HepG2 (cell line): ENCODE data around the gene HCRT. TPM values are rescaled to one million over a fixed set of nuclear protein-coding genes. Genes with fewer than 3 reads are reported as not detected.

Experiments used
- ATF7 ChIP-seq, 2 experiments: fragments of 450-650 bp in 1 of 2; sonication (generic) in 1 of 2; formaldehyde crosslinking in 1 of 2; IDR thresholded peaks; 2 replicates each; pipeline versions ENCODE4 v1.4.0 to v1.6.1; 2016 to 2020; ENCODE audit warnings: antibody characterized with exemption in 1 of 2, mild to moderate bottlenecking in 1 of 2, missing genetic modification reagents in 1 of 2
- HDAC1 ChIP-seq: sonication (generic); formaldehyde crosslinking; IDR thresholded peaks from 2 replicates; pipeline ENCODE4 v1.5.1; 2020; ENCODE audit warnings: mild to moderate bottlenecking, missing genetic modification reagents
- HHEX ChIP-seq: IDR thresholded peaks from 2 replicates; pipeline ENCODE4 v1.6.1; 2016; ENCODE audit warnings: control low read depth
- HNF4G ChIP-seq, 2 experiments: sonication (generic) in 1 of 2; formaldehyde crosslinking in 1 of 2; IDR thresholded peaks; 2 replicates each; pipeline versions ENCODE4 v1.4.0 to v1.6.1; 2011 to 2020; ENCODE audit warnings: borderline replicate concordance in 2 of 2, low read depth in 2 of 2, mild to moderate bottlenecking in 2 of 2, low read length in 1 of 2, missing genetic modification reagents in 1 of 2, moderate library complexity in 1 of 2
- HOXA5 ChIP-seq: sonication (generic); formaldehyde crosslinking; IDR thresholded peaks from 2 replicates; pipeline ENCODE4 v1.4.0; 2020; ENCODE audit warnings: missing genetic modification reagents
- KDM1A ChIP-seq: IDR thresholded peaks from 2 replicates; pipeline ENCODE4 v1.6.1; 2016; ENCODE audit warnings: missing compliant biosample characterization
- SALL2 ChIP-seq: sonication (generic); formaldehyde crosslinking; IDR thresholded peaks from 2 replicates; pipeline ENCODE4 v1.8.1; 2023; ENCODE audit warnings: mild to moderate bottlenecking, missing genetic modification reagents, inconsistent platforms
- SAP130 ChIP-seq: IDR thresholded peaks from 2 replicates; pipeline ENCODE4 v1.6.1; 2016; ENCODE audit warnings: low read depth
- SIX1 ChIP-seq: sonication (generic); formaldehyde crosslinking; IDR thresholded peaks from 2 replicates; pipeline ENCODE4 v1.4.0; 2020; ENCODE audit warnings: missing genetic modification reagents, borderline replicate concordance
- SRSF9 ChIP-seq: fragments of 200-400 bp; formaldehyde crosslinking; IDR thresholded peaks from 2 replicates; pipeline ENCODE4 v1.6.1; 2018; ENCODE audit warnings: borderline replicate concordance, mild to moderate bottlenecking, low read depth, low read length; ENCODE audit not compliant: insufficient read depth, poor library complexity, severe bottlenecking
- SRY ChIP-seq: sonication (generic); formaldehyde crosslinking; IDR thresholded peaks from 2 replicates; pipeline ENCODE4 v1.8.0; 2022; ENCODE audit warnings: mild to moderate bottlenecking, missing genetic modification reagents
- TOE1 ChIP-seq: sonication (generic); formaldehyde crosslinking; IDR thresholded peaks from 2 replicates; pipeline ENCODE4 v1.4.0; 2020; ENCODE audit warnings: mild to moderate bottlenecking, missing genetic modification reagents
- XBP1 ChIP-seq: sonication (generic); formaldehyde crosslinking; IDR thresholded peaks from 2 replicates; pipeline ENCODE4 v1.5.0; 2020; ENCODE audit warnings: missing genetic modification reagents
- ZFP36 ChIP-seq: fragments of 150-350 bp; IDR thresholded peaks from 2 replicates; pipeline ENCODE4 v1.6.1; 2018; ENCODE audit warnings: borderline replicate concordance, low read length, low read depth; ENCODE audit not compliant: partially characterized antibody
- ZNF253 ChIP-seq: sonication (generic); formaldehyde crosslinking; IDR thresholded peaks from 2 replicates; pipeline ENCODE4 v1.8.0; 2022; ENCODE audit warnings: mild to moderate bottlenecking, missing genetic modification reagents, borderline replicate concordance
- ZNF430 ChIP-seq: sonication (generic); formaldehyde crosslinking; IDR thresholded peaks from 2 replicates; pipeline ENCODE4 v1.9.0; 2021; ENCODE audit warnings: mild to moderate bottlenecking, missing genetic modification reagents
- ZNF615 ChIP-seq: sonication (generic); formaldehyde crosslinking; IDR thresholded peaks from 2 replicates; pipeline ENCODE4 v1.5.0; 2020; ENCODE audit warnings: mild to moderate bottlenecking, missing genetic modification reagents, borderline replicate concordance
- ZNF768 ChIP-seq: sonication (generic); formaldehyde crosslinking; IDR thresholded peaks from 2 replicates; pipeline ENCODE4 v1.4.0; 2020; ENCODE audit warnings: missing genetic modification reagents
- polyA plus RNA-seq, 8 experiments: library from polyadenylated mRNA; depleted of rRNA in 3 of 8; stranded (reverse) in 7 of 8; unstranded in 1 of 8; fragments of >200 nt; fragmentation: Illumina TruSeq in 4 of 8; extraction: Trizol in 4 of 8; gene quantifications; 2 replicates each; pipeline versions ENCODE4 v1.2.1 to v1.2.3, GENCODE V29; 2011 to 2016; ENCODE audit warnings: low read depth in 4 of 8, missing spikeins in 1 of 8, mixed read lengths in 1 of 8; ENCODE audit not compliant: insufficient read depth in 1 of 8
- total RNA-seq, 5 experiments: library from RNA; depleted of rRNA; stranded (reverse); fragments of >200 nt; fragmentation: Illumina TruSeq; extraction: Trizol; gene quantifications; 2 replicates each; pipeline ENCODE4 v1.2.3, GENCODE V29; 2016; ENCODE audit warnings: low read depth in 1 of 5
- TF ChIP-seq, protein P1 (sequence below): sonication (generic); formaldehyde crosslinking; IDR thresholded peaks from 2 replicates; pipeline ENCODE4 v1.8.0; 2022; ENCODE audit warnings: missing genetic modification reagents, mild to moderate bottlenecking, moderate library complexity, borderline replicate concordance
- TF ChIP-seq, protein P2 (sequence below): sonication (generic); formaldehyde crosslinking; IDR thresholded peaks from 2 replicates; pipeline ENCODE4 v1.4.0; 2020; ENCODE audit warnings: mild to moderate bottlenecking, low read depth, missing genetic modification reagents
- TF ChIP-seq, protein P3 (sequence below): IDR thresholded peaks from 2 replicates; pipeline ENCODE4 v1.6.1; 2016; ENCODE audit warnings: missing genetic modification reagents, missing compliant biosample characterization
- TF ChIP-seq, protein P4 (sequence below), 2 experiments: IDR thresholded peaks; 2 replicates each; pipeline ENCODE4 v1.6.1; 2011 to 2012; ENCODE audit warnings: low read length in 2 of 2, borderline replicate concordance in 1 of 2, low read depth in 1 of 2, mild to moderate bottlenecking in 1 of 2, moderate library complexity in 1 of 2

HCRT gene
- total and polyA plus RNA-seq, 2 of the 13 experiments (the other 11 are each of a cell fraction or from before 2014, with no cell fraction given): not detected

DNA sequence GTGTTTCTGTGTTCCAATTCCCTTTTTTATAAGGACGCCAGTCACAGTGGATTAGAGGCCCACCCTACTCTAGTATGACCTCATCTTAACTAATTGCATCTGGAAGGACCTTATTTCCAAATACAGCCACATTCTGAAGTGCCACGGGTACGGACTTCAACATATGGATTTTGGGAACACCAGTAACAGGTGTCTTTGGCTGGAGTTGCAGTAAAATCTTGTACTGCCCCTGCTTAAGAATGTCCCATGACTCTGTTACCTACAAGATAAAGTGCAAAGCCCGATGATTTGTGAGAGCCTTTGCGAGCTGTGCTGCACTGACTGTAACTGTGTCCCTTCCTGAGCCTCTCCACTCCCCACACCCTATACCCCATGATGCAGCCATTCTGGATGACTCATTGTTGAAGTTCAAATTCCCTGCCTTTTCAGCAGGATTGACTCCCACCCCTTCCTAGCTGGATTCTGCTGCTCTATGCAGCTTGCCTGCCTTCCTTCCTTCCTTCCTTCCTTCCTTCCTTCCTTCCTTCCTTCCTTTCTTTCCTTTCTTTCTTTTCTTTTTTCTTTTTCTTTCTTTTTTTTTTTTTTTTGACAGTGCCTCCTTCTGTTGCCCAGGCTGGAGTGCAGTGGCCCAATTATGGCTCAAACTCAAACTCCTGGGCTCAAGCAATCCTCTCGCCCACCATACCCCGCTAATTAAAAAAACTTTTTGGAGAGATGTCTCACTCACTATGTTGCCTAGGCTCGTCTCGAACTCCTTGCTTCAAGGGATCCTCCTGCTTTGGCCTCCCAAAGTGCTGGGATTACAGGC, 2.1 kb downstream of the HCRT start (continued):
- TF ChIP-seq XBP1 (CRISPR knock-in tag): no peak
- no peak; the same call in 1 of the 2 replicates for TF ChIP-seq ZNF430 (CRISPR knock-in tag)
- peak; percentile 92 for TF ChIP-seq ZNF768
- TF ChIP-seq TOE1 (CRISPR knock-in tag): no peak
- TF ChIP-seq, protein P1, sequence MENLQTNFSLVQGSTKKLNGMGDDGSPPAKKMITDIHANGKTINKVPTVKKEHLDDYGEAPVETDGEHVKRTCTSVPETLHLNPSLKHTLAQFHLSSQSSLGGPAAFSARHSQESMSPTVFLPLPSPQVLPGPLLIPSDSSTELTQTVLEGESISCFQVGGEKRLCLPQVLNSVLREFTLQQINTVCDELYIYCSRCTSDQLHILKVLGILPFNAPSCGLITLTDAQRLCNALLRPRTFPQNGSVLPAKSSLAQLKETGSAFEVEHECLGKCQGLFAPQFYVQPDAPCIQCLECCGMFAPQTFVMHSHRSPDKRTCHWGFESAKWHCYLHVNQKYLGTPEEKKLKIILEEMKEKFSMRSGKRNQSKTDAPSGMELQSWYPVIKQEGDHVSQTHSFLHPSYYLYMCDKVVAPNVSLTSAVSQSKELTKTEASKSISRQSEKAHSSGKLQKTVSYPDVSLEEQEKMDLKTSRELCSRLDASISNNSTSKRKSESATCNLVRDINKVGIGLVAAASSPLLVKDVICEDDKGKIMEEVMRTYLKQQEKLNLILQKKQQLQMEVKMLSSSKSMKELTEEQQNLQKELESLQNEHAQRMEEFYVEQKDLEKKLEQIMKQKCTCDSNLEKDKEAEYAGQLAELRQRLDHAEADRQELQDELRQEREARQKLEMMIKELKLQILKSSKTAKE (CRISPR knock-in tag): no peak
- no peak for TF ChIP-seq HOXA5
- TF ChIP-seq KDM1A (CRISPR knock-in tag): peak; percentile 84
- no peak for TF ChIP-seq SRSF9
- TF ChIP-seq ZNF615 (CRISPR knock-in tag): no peak
- TF ChIP-seq ZNF253 (CRISPR knock-in tag): no peak
- peak; percentile 70; the same call in 1 of the 2 replicates for TF ChIP-seq SAP130 (CRISPR knock-in tag)
- TF ChIP-seq ATF7 (IDR thresholded peaks at IDR 0.05): peak; percentile 17; the same call in 1 of the 2 replicates
- TF ChIP-seq ATF7 (CRISPR knock-in tag; IDR thresholded peaks at IDR 0.05): no peak
- TF ChIP-seq SIX1 (CRISPR knock-in tag): no peak
- TF ChIP-seq HHEX (CRISPR knock-in tag): no peak
- no peak for TF ChIP-seq SALL2 (CRISPR knock-in tag)
- TF ChIP-seq, protein P2, sequence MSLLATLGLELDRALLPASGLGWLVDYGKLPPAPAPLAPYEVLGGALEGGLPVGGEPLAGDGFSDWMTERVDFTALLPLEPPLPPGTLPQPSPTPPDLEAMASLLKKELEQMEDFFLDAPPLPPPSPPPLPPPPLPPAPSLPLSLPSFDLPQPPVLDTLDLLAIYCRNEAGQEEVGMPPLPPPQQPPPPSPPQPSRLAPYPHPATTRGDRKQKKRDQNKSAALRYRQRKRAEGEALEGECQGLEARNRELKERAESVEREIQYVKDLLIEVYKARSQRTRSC: no peak
- peak; percentile 55 for TF ChIP-seq HDAC1 (CRISPR knock-in tag)
- TF ChIP-seq SRY (CRISPR knock-in tag): no peak
- peak; percentile 69 for TF ChIP-seq ZFP36
- TF ChIP-seq, protein P3, sequence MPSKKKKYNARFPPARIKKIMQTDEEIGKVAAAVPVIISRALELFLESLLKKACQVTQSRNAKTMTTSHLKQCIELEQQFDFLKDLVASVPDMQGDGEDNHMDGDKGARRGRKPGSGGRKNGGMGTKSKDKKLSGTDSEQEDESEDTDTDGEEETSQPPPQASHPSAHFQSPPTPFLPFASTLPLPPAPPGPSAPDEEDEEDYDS (CRISPR knock-in tag): 0 out of 2 replicates have a peak, but pooled peaks have one; percentile 46
- TF ChIP-seq, protein P4, sequence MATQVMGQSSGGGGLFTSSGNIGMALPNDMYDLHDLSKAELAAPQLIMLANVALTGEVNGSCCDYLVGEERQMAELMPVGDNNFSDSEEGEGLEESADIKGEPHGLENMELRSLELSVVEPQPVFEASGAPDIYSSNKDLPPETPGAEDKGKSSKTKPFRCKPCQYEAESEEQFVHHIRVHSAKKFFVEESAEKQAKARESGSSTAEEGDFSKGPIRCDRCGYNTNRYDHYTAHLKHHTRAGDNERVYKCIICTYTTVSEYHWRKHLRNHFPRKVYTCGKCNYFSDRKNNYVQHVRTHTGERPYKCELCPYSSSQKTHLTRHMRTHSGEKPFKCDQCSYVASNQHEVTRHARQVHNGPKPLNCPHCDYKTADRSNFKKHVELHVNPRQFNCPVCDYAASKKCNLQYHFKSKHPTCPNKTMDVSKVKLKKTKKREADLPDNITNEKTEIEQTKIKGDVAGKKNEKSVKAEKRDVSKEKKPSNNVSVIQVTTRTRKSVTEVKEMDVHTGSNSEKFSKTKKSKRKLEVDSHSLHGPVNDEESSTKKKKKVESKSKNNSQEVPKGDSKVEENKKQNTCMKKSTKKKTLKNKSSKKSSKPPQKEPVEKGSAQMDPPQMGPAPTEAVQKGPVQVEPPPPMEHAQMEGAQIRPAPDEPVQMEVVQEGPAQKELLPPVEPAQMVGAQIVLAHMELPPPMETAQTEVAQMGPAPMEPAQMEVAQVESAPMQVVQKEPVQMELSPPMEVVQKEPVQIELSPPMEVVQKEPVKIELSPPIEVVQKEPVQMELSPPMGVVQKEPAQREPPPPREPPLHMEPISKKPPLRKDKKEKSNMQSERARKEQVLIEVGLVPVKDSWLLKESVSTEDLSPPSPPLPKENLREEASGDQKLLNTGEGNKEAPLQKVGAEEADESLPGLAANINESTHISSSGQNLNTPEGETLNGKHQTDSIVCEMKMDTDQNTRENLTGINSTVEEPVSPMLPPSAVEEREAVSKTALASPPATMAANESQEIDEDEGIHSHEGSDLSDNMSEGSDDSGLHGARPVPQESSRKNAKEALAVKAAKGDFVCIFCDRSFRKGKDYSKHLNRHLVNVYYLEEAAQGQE (IDR thresholded peaks at IDR 0.05; ENCODE audit: borderline replicate concordance in 1 of 2, low read depth in 1 of 2, low read length in 2 of 2): no peak; a peak in 1 of 4 replicates
- TF ChIP-seq HNF4G (IDR thresholded peaks at IDR 0.05; ENCODE audit: borderline replicate concordance, low read depth, low read length): peak; percentile 41; the same call in 1 of the 2 replicates
- peak; percentile 50; the same call in 1 of the 2 replicates for TF ChIP-seq HNF4G (CRISPR knock-in tag; IDR thresholded peaks at IDR 0.05; ENCODE audit: borderline replicate concordance, low read depth)
